HEK293 (cell line): ENCODE data around the gene ING4.

ENCODE experiments used
- CTCF ChIP-seq: fragments of 450-650 bp; formaldehyde crosslinking; IDR thresholded peaks from 2 replicates; pipeline ENCODE4 v1.5.1; 2016; ENCODE audit warnings: missing biosample characterization, missing genetic modification characterization
- YY1 ChIP-seq: fragments of 450-650 bp; formaldehyde crosslinking; IDR thresholded peaks from 2 replicates; pipeline ENCODE4 v1.5.1; 2018; ENCODE audit warnings: missing biosample characterization, missing genetic modification characterization
- ZBTB8A ChIP-seq: fragments of 450-650 bp; formaldehyde crosslinking; IDR thresholded peaks from 2 replicates; pipeline ENCODE4 v1.5.1; 2016; ENCODE audit warnings: missing biosample characterization, missing genetic modification characterization
- ZNF184 ChIP-seq: fragments of 450-650 bp; IDR thresholded peaks from 2 replicates; pipeline ENCODE4 v1.5.1; 2018; ENCODE audit warnings: missing biosample characterization, mild to moderate bottlenecking, missing genetic modification characterization
- ZNF2 ChIP-seq: fragments of 450-650 bp; formaldehyde crosslinking; IDR thresholded peaks from 2 replicates; pipeline ENCODE4 v1.5.1; 2016; ENCODE audit warnings: missing biosample characterization, missing genetic modification characterization
- TF ChIP-seq, protein P1 (sequence below): fragments of 450-650 bp; formaldehyde crosslinking; IDR thresholded peaks from 2 replicates; pipeline ENCODE4 v1.5.1; 2017; ENCODE audit warnings: missing biosample characterization, mild to moderate bottlenecking, missing genetic modification characterization, moderate library complexity

DNA sequence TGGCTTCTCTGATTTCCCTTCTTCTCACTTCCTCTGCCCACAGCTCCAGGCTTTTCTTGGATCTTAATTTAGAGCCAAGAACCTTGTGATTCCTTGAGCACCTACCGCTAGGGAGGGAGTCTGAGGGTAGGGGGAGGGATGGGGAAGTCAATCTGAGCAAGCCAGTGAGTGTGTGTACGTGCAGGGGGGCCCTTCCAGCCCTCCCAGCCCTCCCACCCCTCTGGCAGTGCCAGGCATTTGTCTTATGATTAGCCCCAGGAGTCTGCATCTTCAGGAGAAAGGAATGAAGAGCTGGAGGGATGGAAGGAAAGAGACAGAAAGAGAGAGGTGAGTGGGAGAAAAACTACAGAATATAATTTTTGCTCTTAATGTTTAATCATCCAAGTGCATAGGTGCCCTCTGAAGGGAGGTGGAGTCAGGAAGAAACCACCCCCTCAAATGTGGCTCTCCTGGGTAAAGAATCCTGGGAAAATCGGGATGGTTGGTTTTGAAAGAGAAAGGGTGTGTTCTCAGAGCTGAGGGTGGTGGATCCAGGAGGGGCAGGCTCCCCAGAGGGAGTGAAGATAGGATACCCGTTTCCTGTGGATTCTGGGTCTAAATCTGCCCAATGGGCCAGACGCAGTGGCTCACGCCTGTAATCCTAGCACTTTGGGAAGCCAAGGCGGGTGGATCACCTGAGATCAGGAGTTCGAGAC, 35.6 kb upstream of the ING4 start:
- TF ChIP-seq, protein P1, sequence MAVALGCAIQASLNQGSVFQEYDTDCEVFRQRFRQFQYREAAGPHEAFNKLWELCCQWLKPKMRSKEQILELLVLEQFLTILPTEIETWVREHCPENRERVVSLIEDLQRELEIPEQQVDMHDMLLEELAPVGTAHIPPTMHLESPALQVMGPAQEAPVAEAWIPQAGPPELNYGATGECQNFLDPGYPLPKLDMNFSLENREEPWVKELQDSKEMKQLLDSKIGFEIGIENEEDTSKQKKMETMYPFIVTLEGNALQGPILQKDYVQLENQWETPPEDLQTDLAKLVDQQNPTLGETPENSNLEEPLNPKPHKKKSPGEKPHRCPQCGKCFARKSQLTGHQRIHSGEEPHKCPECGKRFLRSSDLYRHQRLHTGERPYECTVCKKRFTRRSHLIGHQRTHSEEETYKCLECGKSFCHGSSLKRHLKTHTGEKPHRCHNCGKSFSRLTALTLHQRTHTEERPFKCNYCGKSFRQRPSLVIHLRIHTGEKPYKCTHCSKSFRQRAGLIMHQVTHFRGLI = no peak
- TF ChIP-seq YY1 (tag by site-specific recombination) (no peak), ZNF184 (no peak), CTCF (tag by site-specific recombination) (no peak), ZNF2 (no peak), ZBTB8A (tag by site-specific recombination) (no peak)
